Measurements from ENCODE around the gene MEIG1. TPM values are rescaled to one million over a fixed set of nuclear protein-coding genes. Genes with fewer than 3 reads are reported as not detected.
"Not testable (repeated sequence)": the region's sequence is repeated elsewhere in the genome, so short reads cannot be mapped to it uniquely, and the experiment has no call there.

MEIG1 gene, protein sequence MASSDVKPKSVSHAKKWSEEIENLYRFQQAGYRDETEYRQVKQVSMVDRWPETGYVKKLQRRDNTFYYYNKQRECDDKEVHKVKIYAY
- polyA plus RNA-seq (ENCODE audit: insufficient read length): 0.39 TPM

DNA sequence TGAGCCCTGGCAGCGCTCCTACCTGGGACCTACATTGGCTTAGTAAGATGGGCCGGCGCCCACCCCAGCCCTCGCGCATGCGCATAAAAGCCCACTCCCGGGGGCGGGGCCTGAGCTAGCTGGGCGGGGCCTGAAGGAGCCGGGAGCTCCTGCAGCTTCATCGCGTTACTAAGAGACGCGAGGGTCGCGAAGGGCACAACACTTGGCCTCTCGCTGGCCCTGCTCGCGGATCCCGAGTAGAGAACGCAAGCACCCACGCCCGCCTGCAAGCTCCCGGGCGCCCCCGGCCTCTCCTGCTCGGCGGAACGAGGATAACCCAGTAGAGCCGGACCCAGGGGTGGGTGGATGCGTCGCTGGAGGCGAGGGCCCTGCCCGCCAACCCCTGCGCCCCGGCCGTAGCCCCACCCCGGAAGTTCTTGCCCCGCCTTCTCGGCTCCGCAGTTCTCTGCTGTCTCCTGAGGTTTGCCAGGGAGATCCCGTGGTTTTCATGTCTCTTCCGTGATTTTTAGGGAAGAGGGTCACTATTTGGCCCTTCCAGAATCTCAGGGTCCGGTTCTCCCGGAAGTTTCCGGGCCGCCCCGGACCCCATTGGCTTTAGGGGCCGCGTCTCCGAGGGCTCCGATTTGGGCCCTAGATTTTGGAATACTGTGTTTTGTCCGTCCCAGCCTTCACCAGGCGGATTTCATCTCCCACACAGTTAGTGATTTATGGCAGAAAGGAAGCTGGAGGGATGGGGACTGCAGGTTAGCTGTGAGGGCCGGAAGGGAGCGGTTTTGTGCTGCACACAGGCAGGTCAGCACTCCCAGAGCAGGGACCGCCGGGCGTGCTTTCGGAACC lies at the start of gene MEIG1:
Gene MEIG1, plus strand, starts transcription at position 168 of the 837 bp plus-strand sequence. CDS start 7,081 bp downstream, outside the sequence.
- DNase-seq: peak; percentile 94

DNA sequence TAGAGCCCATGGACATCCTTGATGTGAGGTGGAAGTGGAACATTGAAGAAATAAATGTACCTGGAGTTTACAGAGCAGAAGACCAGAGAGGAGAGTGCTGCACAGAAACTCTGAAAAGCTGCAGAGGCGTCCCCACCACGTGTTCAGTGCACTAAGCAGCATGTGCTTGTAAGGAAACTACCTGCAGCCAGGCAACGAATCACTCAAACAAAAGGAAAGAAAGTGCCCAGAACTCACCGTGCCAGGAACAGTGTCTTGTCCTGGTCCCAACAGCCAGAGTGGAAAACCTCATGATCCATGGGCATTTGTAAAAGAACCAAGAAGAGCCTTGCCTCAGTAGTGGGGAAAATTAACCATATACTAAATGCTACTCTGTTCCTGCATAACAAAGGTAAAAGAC lies 48.2 kb upstream of the MEIG1 start:
- DNase-seq: no peak

GRCh38 chr10:14911801-14912200 lies 47.4 kb upstream of the MEIG1 start:
- DNase-seq: no peak

DNA sequence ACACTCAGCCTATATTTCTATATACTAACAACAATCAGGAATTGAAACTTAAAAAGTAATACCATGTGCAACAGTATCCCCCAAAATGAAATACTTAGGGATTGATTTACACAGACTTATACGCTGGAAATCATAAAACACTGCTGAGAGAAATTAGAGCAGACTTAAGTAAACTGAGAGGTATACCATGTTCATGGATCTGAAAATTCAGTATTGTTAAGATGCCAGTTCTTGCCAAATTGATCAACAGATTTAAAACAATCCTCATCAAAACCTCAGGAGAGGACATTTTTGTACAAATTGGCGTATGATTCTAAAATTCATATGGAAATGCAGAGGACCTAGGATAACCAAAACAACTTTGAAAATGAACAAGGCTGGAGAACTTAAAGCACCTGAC lies 42.6 kb upstream of the MEIG1 start:
- no peak for DNase-seq

- DNase-seq: no peak
Measured at GRCh38 chr10:14917827-14918226, 41.4 kb upstream of the MEIG1 start.

DNA sequence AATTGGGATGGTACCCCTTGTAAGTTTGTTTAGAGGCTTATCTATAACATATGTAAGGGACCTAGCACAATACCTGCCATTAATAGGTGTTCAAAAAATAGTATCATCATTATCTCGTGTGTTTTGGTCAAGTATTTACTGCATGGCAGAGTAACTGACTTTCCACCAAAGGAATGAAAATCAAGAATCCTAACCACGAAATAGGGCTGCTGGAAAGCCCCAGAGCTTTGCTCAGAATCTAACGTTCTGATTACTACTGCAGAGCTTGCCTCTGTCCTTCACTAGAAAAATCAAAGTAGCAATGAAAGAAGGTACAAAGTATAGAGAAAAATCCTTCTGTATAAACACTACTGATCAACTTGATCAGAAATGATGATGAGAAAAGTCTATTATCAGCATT lies 40.2 kb upstream of the MEIG1 start:
- DNase-seq: no peak

GRCh38 chr10:14924013-14924412 lies 35.2 kb upstream of the MEIG1 start:
- DNase-seq: no peak

DNA sequence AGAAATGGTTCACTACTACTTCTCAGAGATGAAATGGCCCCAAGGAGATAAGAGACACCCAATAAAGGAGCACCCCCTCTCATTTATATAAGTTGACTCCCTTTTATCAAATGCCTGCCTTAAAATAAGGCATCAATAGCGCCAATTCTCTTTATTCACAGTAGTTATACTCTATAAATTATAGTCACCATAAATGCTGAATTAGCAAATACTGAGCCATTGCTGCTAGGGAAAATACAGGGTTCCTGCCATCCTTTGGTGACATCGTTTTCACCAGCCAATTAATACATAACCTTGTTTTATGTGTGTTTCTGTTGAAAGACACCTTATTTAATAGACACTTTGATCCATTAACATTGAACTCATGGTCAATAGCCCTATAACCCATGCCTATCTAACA lies 33.9 kb upstream of the MEIG1 start:
- DNase-seq: no peak

- DNase-seq: no peak
Measured at GRCh38 chr10:14926061-14926470, 33.1 kb upstream of the MEIG1 start.

DNA sequence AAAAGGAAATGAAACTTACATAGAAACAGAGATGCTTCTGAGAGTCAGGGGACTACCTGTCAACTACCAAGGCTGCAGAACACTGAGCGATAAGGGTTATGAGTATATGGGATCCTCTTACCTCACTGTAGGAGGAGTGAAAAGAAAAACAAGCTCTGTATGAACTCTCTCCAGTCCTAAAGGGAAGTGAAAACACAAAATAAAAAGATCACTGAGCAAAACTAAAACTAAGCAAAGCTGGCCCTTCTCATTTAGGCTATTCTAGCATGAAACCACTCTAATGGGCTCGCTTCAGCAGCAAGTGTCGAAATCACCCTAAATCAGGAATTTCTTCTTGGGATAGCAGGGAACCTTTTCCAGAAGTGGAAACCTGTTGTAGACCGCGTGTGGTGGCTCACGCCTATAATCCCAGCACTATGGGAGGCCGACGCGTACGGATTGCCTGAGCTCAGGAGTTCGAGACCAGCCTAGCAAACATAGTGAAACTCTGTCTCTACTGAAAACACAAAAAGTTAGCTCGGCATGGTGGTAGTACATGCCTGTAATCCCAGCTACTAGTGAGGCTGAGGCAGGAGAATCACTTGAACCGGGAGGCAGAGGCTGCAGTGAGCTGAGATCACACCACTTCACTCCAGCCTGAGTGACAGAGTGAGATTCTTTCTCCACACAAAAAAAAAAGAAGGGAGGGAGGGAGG lies 32.3 kb upstream of the MEIG1 start:
- DNase-seq: no peak

DNA sequence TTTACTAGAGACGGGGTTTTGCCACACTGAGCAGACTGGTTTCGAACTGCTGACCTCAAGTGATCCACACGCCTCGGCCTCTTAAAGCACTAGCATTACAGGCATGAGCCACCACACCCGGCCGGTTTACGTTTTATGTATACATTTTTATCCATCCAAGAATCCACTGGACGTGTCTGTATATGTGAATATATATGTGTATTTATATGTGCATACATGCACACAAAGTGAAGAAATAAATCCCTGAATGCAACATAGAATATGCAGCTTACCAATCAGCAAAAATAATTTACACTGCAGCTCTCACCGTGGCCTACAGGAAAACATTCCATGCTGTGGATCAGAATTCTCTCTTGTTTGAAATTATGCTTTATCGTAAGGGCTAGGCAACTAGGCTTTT lies 28.6 kb upstream of the MEIG1 start:
- DNase-seq: no peak

DNA sequence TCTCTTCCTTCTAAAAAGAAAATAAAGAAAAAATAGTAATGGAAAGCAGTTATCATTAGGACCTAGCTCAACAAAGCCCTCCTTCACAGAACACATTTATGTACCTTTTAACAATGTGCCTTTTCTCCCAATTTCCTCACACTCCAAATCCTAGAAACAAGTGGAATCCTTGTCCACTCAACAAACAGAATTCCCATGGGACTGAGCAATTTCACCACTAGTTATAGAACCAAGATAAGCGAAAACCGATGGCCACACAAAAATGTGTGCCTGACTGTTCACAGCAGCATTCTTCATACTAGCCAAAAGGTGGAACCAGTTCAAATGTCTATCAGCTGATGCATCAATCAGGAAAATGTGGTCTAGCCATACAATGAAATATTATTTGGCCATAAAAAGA lies 22.6 kb upstream of the MEIG1 start:
- no peak for DNase-seq

DNA sequence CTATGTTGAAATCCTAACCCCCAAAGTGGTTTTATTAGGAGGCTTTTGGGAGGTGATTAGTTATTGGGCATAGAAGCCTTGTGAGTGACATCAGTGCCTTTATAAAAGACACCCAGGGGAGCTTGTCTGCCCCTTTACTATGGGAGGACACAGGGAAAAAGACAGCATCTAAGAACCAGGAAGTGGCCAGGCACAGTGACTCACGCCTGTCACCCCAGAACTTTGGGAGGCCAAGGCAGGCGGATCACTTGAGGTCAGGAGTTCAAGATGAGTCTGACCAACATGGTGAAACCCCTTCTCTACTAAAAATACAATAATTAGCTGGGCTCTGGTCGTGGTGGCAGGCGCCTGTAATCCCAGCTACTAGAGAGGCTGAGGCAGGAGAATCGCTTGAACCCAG lies 20.2 kb upstream of the MEIG1 start:
- DNase-seq: not testable (repeated sequence)

GRCh38 chr10:14942147-14942949 lies 16.8 kb upstream of the MEIG1 start:
- not testable (repeated sequence) for DNase-seq

DNA sequence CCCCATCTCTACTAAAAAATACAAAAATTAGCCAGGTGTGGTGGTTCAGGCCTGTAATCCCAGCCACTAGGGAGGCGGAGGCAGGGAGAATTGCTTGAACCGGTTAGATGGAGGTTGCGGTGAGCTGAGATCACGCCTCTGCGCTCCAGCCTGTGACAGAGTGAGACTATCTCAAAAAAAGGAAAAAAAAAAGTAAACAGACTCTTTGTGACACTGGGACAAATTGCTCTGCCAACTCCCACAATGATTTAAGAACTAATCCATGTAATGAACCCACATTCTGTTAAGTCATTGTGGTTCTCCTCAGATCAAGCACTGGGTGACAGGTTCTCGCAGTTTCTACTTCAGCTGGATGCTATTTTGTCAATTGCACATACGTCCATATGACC lies 16.2 kb upstream of the MEIG1 start:
- not testable (repeated sequence) for DNase-seq

- DNase-seq: no peak
Measured at GRCh38 chr10:14945108-14945507, 14.1 kb upstream of the MEIG1 start.

- DNase-seq: no peak
Measured at GRCh38 chr10:14947268-14947667, 11.9 kb upstream of the MEIG1 start.

DNA sequence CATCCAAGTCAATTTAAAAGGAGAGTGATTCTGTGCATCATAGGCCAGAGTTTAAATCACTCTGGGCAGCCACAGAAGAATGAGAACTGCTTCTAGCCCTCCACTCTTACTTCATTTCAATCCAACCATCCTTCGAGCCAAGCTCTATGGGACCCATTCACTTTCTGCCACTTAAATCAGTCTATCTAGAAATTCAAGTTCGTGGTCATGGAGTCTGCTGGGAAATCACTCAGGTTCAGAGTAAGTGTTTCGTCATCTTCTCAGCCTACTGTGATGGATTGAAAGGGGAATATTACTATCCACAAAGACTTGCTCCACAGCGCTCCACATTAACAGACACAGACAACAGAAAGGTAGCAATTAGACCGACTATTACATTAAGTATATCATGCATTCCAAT lies 9.9 kb upstream of the MEIG1 start:
- DNase-seq: no peak

DNA sequence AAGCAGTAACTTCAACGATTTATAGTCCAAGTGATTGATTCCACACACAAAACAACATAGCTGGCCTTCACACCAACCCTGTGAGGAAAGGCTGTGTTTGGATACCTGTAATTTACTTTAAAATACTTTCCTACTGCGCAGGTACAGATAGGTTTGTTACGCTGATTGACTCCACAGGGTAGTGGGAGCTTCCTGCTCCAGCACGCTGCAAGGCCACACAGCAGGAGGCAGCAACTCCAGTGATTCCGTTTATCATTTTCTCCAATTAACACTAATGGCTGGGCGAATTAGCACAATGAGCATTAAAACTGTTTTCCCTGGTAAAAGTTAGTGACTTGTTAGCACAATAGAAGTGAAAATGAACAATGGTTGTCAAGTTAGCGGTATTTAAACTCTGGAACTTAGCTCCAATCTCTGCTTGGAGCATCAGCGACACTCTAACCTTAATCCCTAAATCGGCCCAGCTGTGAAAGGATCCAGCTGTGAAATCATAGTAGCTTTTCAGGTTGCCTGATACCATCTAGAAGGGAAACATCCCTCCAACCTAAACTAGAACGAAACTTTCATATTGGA lies 6.3 kb upstream of the MEIG1 start:
- no peak for DNase-seq

DNA sequence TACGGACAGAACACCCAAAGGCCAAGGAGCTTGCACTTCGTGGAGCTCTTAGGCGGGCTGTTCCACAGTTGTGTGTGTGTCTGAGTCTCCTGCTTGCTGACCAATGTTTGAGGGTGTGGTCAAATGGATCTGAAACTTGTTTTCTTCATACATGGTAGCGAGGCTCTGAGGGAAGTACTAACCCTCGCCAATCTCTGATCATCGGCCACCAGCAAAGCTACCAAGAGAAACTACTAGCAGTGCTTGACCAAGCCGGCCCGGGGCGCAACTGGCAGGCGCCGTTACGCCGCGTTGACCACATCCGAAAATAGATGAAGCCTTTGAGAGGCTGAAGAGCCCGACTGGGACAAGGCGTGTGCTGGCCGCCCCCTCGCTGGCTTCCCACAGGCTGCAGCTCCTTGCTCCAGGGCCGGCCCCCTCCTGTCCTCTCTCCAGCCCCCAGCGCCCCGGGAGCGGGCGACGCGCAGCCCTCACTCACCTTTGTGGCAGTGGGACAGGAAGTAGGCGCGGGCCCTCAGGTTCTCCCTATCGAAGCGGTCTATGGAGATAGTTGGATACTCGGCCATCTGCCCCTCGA lies 5.7 kb upstream of the MEIG1 start:
- DNase-seq: no peak

DNA sequence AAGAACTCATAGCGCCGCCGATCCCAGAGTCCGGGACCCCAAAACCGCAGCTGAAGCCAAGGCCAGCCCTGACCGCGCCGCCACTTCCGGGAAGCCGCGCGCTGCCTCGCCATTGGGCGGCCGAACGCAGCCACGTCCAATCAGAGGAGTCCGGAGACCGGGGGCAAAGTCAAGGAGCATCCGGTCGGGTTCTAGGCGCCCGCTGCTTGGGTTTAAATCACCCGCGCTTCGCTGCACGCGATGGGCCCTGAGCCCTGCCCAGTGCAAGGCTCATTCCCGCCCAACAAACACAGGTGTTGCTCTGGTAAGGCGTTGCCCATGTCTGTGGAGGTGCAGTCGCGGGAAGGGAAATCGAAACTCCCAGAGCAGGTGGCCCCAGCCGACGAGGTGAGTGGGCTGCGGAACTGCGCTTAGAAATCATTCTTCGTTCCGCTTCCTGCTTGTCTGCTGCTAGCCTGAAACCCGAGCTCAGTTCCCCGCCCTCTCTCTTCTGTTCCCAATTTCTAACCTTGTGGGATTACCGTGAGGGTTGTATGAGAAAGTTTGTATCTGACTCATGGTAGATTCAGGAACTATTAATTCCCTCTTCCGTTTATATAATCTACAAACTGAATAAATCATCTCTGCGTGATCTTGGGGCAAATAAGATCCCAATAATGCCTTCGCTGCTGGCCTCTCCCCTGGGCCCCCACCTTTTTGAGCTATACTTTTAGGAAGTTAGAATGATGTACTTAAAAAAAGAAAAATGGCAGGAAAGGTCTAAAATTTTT lies 5.0 kb upstream of the MEIG1 start, which contains the start of gene DCLRE1C:
Gene DCLRE1C, minus strand, starts transcription at position 96 of the 770 bp plus-strand sequence. Its CDS starts 86 bp downstream, at position 10.
- peak; percentile 93 for DNase-seq

Measured in hindlimb muscle (tissue), 1 donor.